Heart right ventricle (tissue), 16 donors: ENCODE measurements around the gene ARID5A. TPM values are rescaled to one million over a fixed set of nuclear protein-coding genes. Genes with fewer than 3 reads are reported as not detected.
"Not testable (repeated sequence)": the region's sequence is repeated elsewhere in the genome, so short reads cannot be mapped to it uniquely, and the experiment has no call there.

Experiments used
- ATAC-seq, 8 donors: fragments of 200-7000 bp; cut with Tn5 transposase; one replicate each; pipeline ENCODE4 v1.9.1; 2020; ENCODE audit warnings: mild to moderate bottlenecking in 8 of 8, moderate library complexity in 8 of 8, moderate number of reproducible peaks in 1 of 8
- DNase-seq, 2 donors: peaks; one replicate each; pipeline ENCODE4 v3.0.0-alpha.2; 2020
- H3K27ac ChIP-seq, 10 donors: fragments of 200-600 bp; sonication (generic) in 2 of 10; one replicate each; pipeline versions ENCODE4 v1.5.0 to v1.8.0; 2020 to 2022; ENCODE audit warnings: mild to moderate bottlenecking in 3 of 10
- H3K27me3 ChIP-seq, 7 donors: fragments of 200-600 bp; one replicate each; pipeline ENCODE4 v1.8.0; 2021 to 2022; ENCODE audit warnings: mild to moderate bottlenecking in 2 of 7
- H3K36me3 ChIP-seq, 9 donors: fragments of 200-600 bp; sonication (generic) in 1 of 9; one replicate each; pipeline versions ENCODE4 v1.5.0 to v1.8.0; 2020 to 2022; ENCODE audit warnings: mild to moderate bottlenecking in 2 of 9
- H3K4me1 ChIP-seq, 9 donors: fragments of 200-600 bp; sonication (generic) in 1 of 9; one replicate each; pipeline versions ENCODE4 v1.5.0 to v1.8.0; 2020 to 2022; ENCODE audit warnings: mild to moderate bottlenecking in 4 of 9
- H3K4me3 ChIP-seq, 10 donors: fragments of 200-600 bp; sonication (generic) in 2 of 10; one replicate each; pipeline versions ENCODE4 v1.5.0 to v1.8.0; 2020 to 2022; ENCODE audit warnings: mild to moderate bottlenecking in 7 of 10, moderate library complexity in 2 of 10
- H3K9me3 ChIP-seq, 11 donors: fragments of 200-600 bp in 10 of 11; sonication (generic) in 2 of 11; one replicate each; pipeline versions ENCODE4 v1.5.0 to v1.8.0; 2013 to 2022; ENCODE audit warnings: mild to moderate bottlenecking in 2 of 11, control low read depth in 1 of 11, moderate library complexity in 1 of 11
- WGBS, 2 donors: extraction: QIAGEN DNeasy Blood & Tissue Kit; methylation state at CpG; one replicate each; pipeline ENCODE4 v1.1.7; 2013; ENCODE audit warnings: inconsistent platforms in 1 of 2; 5-methylcytosine and 5-hydroxymethylcytosine counted together
- intact Hi-C, 10 donors: fragments of 100-400 bp; cut with DNase I; formaldehyde crosslinking; loops; one replicate each; pipeline versions ENCODE4 v1.11.1 to v1.14.2; 2022
- polyA plus RNA-seq, 2 donors: library from polyadenylated mRNA; stranded (reverse); fragments of 200-250 nt; gene quantifications; one replicate each; pipeline ENCODE4 v1.2.3, GENCODE V29; 2013
- total RNA-seq, 10 donors: library from RNA; stranded (reverse); fragmentation: NEBNext Ultra II Directional in 3 of 10; extraction: Animal tissue kit (Norgen Biotek cat#: 25700) in 3 of 10; gene quantifications; one replicate each; pipeline versions ENCODE4 v1.2.1 to v1.2.4, GENCODE V29; 2021 to 2023
- TF ChIP-seq, protein P1 (sequence below), 9 donors: fragments of 200-600 bp; sonication (generic) in 2 of 9; IDR thresholded peaks; one replicate each; pipeline versions ENCODE4 v1.5.0 to v1.8.0; 2021 to 2022; ENCODE audit warnings: antibody characterized with exemption in 9 of 9, mild to moderate bottlenecking in 5 of 9, moderate library complexity in 1 of 9
- donor health status: Arrhythmogenic right ventricular cardiomyopathy.
- donor health status: ischemic (EF 13 %, LVEDD 7.1; RV severe dilation, severe dysfunction).
- donor health status: healthy with polysubstance abuse.
- donor health status: DM: no; HTN: yes; CAD: no.
- donor health status: DM: no; HTN: no; CAD: no.
- donor health status: ischemic (EF 25% LVEDD 6.9; RV normal size, moderate dysfunction).
- donor health status: ischemic (EF 25% LVEDD 5.7; RV mildly dilated, moderate dysfunction).
- donor health status: healthy.
- donor health status: DM: yes; HTN: yes; CAD: no.
- donor health status: Ischemic cardiomyopathy.
- donor health status: ischemic (EF 35%, LVEDD 5.7; RV mildly dilated, moderate dysfunction).
- donor health status: nonischemic (EF 11% LVEDD 7.7; RV severe dilation, severe dysfunction).
- donor health status: DM: yes; HTN: yes; CAD: no.
- donor health status: PGD.
- donor health status: ischemic (EF 29% LVEDD 5.4; RV normal size, mild dysfunction).
- donor health status: nonischemic (EF 23%, LVEDD 6.1; RV moderate dilation, normal function).

The ARID5A gene
- total and polyA plus RNA-seq, 12 donors, result 12.0 to 121 (median 41.1) TPM

DNA sequence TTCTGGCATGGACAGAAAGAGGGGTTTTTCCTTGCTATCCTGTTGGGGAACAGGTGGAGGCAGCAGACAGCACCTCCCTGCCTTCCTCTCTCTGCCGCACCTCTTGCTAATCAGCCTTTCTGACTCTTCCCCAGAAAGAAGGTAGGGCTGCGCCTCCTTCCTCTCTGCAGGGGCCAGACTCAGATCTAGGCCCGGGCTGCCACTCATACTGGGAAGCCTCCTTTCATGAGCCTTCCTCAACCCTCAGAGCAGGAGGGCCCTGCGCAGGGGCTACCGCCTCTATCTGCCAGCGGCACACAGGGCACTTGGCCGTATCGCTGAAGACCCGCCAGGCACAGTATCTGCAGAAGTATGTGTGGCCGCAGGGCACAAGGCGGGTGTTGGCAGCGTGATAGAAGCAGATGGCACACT is 38.5 kb upstream of the ARID5A start:
- no peak for DNase-seq
- Histone ChIP-seq H3K36me3 (no peaks in the 10 kb centered on the region), H3K4me1 (peaks cover 0 to 20% (median 14%) of the 10 kb centered on the region in 9 donors), H3K27me3 (peaks cover 0 to 22% (median 12%) of the 10 kb centered on the region in 7 donors), H3K9me3 (peaks cover 0 to 26% (median 2%) of the 10 kb centered on the region in 11 donors), H3K27ac (no peak overlapping the region), H3K4me3 (no peak overlapping the region)
- 65 to 76% methylated on average over 12 of the region's 12 CpGs for WGBS, 2 donors
- intact Hi-C loops, result no loop called here
- ATAC-seq, result no peak
- TF ChIP-seq, protein P1, sequence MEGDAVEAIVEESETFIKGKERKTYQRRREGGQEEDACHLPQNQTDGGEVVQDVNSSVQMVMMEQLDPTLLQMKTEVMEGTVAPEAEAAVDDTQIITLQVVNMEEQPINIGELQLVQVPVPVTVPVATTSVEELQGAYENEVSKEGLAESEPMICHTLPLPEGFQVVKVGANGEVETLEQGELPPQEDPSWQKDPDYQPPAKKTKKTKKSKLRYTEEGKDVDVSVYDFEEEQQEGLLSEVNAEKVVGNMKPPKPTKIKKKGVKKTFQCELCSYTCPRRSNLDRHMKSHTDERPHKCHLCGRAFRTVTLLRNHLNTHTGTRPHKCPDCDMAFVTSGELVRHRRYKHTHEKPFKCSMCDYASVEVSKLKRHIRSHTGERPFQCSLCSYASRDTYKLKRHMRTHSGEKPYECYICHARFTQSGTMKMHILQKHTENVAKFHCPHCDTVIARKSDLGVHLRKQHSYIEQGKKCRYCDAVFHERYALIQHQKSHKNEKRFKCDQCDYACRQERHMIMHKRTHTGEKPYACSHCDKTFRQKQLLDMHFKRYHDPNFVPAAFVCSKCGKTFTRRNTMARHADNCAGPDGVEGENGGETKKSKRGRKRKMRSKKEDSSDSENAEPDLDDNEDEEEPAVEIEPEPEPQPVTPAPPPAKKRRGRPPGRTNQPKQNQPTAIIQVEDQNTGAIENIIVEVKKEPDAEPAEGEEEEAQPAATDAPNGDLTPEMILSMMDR (IDR thresholded peaks at IDR 0.05), result no peak

DNA sequence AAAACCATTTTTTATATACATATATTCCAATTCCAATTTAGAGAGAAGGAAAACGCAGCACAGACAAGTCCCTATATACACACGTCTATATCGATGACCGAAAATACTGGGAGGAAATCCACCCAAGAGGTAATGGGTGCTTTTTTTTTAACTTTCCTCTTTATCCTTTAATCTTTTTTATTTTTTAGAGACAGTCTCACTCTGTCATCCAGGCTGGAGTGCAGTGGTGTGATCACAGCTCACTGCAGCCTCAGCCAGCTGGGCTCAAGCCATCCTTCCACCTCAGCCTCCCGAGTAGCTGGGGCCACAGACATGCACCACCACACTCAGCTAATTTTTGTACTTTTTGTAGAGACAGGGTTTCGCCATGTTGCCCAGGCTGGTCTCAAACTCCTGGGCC is 37.9 kb upstream of the ARID5A start:
- H3K27ac ChIP-seq, ATAC-seq, intact Hi-C loops, DNase-seq, H3K36me3 ChIP-seq, H3K4me3 ChIP-seq: not testable (repeated sequence)
- H3K27me3 ChIP-seq, result peaks cover 0 to 22% (median 12%) of the 10 kb centered on the region in 7 donors
- WGBS, 2 donors, result 92 to 95% methylated on average over 6 of the region's 6 CpGs
- peaks cover 0 to 26% (median 17%) of the 10 kb centered on the region in 9 donors for H3K4me1 ChIP-seq
- H3K9me3 ChIP-seq, result peaks cover 0 to 26% (median 2%) of the 10 kb centered on the region in 11 donors

DNA sequence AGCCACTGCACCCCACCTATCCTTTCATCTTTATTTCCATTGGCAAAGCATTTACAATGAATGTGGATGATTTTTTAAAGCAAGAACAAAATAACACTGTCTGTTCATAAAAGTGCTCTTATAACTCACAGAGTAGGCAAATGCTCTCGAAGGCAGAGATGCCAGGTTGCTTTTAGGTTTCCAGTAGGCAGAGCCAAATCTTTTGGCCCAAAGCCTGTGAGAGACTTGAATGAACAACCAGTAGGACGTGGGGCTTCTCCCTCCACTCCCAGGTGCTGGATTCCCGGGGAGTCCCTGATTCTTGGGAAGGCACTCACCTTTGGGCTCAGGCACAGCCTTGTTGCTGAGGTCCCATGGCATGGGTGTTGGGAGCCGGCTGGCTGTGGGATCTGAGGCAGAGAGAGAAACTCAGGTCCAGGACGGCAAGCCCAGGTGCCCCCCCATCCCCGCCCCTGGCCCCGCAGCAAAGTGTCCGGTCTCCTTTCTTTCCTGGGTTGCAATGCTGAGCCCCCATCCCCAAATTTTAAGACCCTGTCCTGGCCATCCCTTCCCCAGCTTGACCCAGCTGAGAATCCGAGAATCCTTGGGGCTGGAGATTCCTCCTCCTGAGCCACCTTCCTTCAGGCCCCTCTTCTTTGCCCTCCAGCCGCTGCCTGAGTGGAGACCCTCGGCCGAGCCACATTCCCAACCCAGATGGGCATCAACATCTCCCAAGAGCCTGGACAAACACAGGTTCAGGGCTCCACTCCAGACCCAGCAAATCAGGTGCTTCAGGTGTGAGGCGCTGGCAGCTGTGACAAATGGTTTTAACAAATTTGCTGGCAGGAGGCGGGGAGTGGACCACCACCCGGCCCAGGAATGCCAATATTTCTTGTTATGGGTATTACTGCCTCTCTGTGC is 37.2 kb upstream of the ARID5A start:
- no peak for DNase-seq
- no peak overlapping the region for H3K27ac ChIP-seq
- TF ChIP-seq, protein P1 (IDR thresholded peaks at IDR 0.05), result no peak
- H3K4me3 ChIP-seq, result no peak overlapping the region
- H3K4me1 ChIP-seq, result peaks cover 0 to 29% (median 17%) of the 10 kb centered on the region in 9 donors
- no peaks in the 10 kb centered on the region for H3K36me3 ChIP-seq
- intact Hi-C loops, result no loop called here
- ATAC-seq, result no peak
- peaks cover 0 to 19% (median 0%) of the 10 kb centered on the region in 11 donors for H3K9me3 ChIP-seq
- H3K27me3 ChIP-seq, result peaks cover 0 to 22% (median 12%) of the 10 kb centered on the region in 7 donors
- 89% methylated on average over 15 of the region's 15 CpGs for WGBS, 2 donors

DNA sequence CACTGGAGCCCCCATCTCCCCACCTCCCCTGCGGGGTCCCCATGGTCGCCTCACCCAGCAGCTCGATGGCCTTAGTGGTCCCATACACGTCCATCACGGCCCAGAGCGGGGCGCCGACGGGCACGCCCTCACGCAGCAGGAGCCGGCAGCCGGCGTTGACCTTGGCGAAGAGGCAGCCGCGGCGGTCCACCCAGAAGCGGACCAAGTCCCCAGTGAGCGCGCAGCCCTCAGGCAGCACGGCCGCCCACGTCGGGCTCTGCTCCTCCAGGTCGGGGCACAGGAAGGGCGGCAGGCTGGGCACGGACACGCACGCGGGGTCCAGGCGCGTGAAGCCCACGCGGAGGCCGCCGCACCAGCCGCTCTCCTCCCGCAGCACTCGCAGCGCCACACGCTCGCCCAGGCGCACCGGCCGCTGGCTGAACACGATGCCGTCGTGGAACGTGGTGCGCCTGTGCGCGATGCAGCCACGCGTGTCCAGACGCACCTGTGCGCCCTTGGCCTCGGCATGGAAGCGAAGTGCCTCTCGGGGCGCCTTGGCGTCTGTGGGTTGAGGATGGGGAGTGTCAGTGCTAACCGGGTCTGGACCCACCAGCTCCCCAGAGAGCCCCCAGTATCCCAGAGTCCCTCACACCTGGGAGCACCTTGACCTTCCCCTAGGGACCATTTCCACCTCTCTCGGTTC is 36.0 kb upstream of the ARID5A start:
- no peak overlapping the region for H3K27ac ChIP-seq
- H3K27me3 ChIP-seq, result peaks cover 0 to 22% (median 12%) of the 10 kb centered on the region in 7 donors
- TF ChIP-seq, protein P1 (IDR thresholded peaks at IDR 0.05), result no peak
- WGBS, 2 donors, result 38 to 49% methylated on average over 62 to 64 of the region's 64 CpGs
- peak in 1 of 8 donors; percentile 4 for ATAC-seq
- peaks cover 0 to 7% (median 0%) of the 10 kb centered on the region in 11 donors for H3K9me3 ChIP-seq
- no peaks in the 10 kb centered on the region for H3K36me3 ChIP-seq
- peaks cover 0 to 35% (median 17%) of the 10 kb centered on the region in 9 donors for H3K4me1 ChIP-seq
- intact Hi-C loops, result loop anchor here in 4 of 10 donors (10.0 kb wide), 2 partner anchors 196 to 366 kb away; partner anchors contain the start of genes SNRNP200 (in 4 of the 4) and ASTL (in 1 of the 4)
- no peak overlapping the region for H3K4me3 ChIP-seq
- DNase-seq, result no peak
